DND-41 (cell line): ENCODE measurements around the gene HOXA2.

Experiments
- ATAC-seq: fragments of 200-7000 bp; cut with Tn5 transposase; 3 replicates; pipeline ENCODE4 v1.9.1; 2021; ENCODE audit warnings: low read depth; ENCODE audit not compliant: insufficient read depth
- DNase-seq: peaks from one replicate; pipeline ENCODE4 v3.0.0-alpha.2; 2020
- H2AFZ ChIP-seq: 2 replicates; pipeline ENCODE4 v1.6.0; 2012; ENCODE audit warnings: low read depth, low read length
- H3K27ac ChIP-seq: 2 replicates; pipeline ENCODE4 v1.5.1; 2012; ENCODE audit warnings: low read length, inconsistent platforms
- H3K27me3 ChIP-seq: fragments of 200-600 bp; sonication (generic); 2 replicates; pipeline ENCODE4 v1.6.0; 2012; ENCODE audit warnings: low read length, mild to moderate bottlenecking, inconsistent platforms; ENCODE audit not compliant: insufficient read depth, poor library complexity
- H3K36me3 ChIP-seq: 2 replicates; pipeline ENCODE4 v1.5.1; 2012; ENCODE audit warnings: low read length, inconsistent platforms; ENCODE audit not compliant: insufficient read depth
- H3K4me1 ChIP-seq: 2 replicates; pipeline ENCODE4 v1.5.1; 2012; ENCODE audit warnings: mild to moderate bottlenecking, low read length; ENCODE audit not compliant: insufficient read depth
- H3K4me2 ChIP-seq: 2 replicates; pipeline ENCODE4 v1.6.0; 2012; ENCODE audit warnings: mild to moderate bottlenecking, moderate library complexity, low read length, inconsistent platforms; ENCODE audit not compliant: insufficient read depth
- H3K4me3 ChIP-seq, 2 experiments: fragments of 200-600 bp in 1 of 2; shearing (Covaris generic) in 1 of 2; 2 replicates each; pipeline ENCODE4 v1.5.1; 2012 to 2016; ENCODE audit warnings: inconsistent platforms in 2 of 2, low read length in 2 of 2, mild to moderate bottlenecking in 2 of 2, low read depth in 1 of 2, moderate library complexity in 1 of 2
- H3K79me2 ChIP-seq: 2 replicates; pipeline ENCODE4 v1.6.0; 2012; ENCODE audit warnings: low read length, inconsistent platforms; ENCODE audit not compliant: insufficient read depth
- H3K9ac ChIP-seq: 2 replicates; pipeline ENCODE4 v1.6.0; 2012; ENCODE audit warnings: low read depth, mild to moderate bottlenecking, inconsistent platforms, low read length, moderate library complexity
- H3K9me3 ChIP-seq: 2 replicates; pipeline ENCODE4 v1.5.1; 2012; ENCODE audit warnings: low read length, moderate library complexity, mild to moderate bottlenecking, inconsistent platforms; ENCODE audit not compliant: insufficient read depth, severe bottlenecking
- H4K20me1 ChIP-seq: 2 replicates; pipeline ENCODE4 v1.6.0; 2012; ENCODE audit warnings: low read length; ENCODE audit not compliant: insufficient read depth
- EZH2 ChIP-seq: IDR thresholded peaks from 3 replicates; pipeline ENCODE4 v1.6.1; 2012; ENCODE audit warnings: borderline replicate concordance, low read depth, mild to moderate bottlenecking, moderate library complexity, low read length, inconsistent platforms; ENCODE audit not compliant: severe bottlenecking
- TF ChIP-seq, protein P1 (sequence below): IDR thresholded peaks from 2 replicates; pipeline ENCODE4 v1.5.1; 2012; ENCODE audit warnings: borderline replicate concordance, low read length, moderate library complexity, mild to moderate bottlenecking; ENCODE audit not compliant: poor library complexity, severe bottlenecking; ENCODE audit errors: extremely low read depth

The HOXA2 gene

DNA sequence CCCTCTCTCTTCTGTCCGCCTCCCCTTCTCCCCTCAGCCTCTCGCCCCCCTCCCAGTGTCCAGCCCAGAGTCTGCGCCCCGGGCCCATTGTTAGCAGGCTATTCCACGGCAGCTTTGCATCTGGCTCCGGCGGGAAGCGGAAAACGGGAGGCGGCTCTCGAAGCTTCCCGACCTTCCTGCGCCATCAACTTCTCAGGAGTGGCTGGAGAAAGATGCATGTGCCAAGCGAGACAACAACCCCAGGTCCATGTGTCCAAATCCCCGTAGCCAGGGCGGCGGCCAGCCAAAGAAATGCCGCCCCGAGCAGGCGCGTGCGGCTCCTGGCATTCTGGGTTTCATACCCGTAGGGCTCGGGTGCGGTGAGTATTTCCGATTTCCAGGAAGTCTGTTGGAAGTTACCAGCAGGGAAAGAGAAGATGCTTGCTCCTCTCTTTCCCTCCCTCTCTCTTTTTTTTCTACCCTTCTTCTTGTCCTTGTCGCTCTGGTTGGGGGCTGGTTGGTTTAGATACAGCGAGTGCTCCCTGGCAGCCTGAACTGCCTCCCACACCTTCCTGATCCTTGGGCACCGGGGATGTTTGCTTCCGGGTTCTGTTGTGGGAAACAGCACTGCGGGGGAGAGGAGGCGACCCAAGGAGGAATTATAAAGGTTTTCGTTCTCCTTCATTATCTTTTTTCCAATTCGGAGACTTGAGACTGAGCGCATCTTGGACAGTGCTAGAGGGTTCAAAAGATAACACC lies 1.2 kb upstream of the HOXA2 start:
- no peaks in the 10 kb centered on the region for H3K9me3 ChIP-seq
- H3K4me2 ChIP-seq: no peak overlapping the region
- H3K9ac ChIP-seq: no peak overlapping the region
- no peaks in the 10 kb centered on the region for H4K20me1 ChIP-seq
- ATAC-seq (no peak), DNase-seq (no peak)
- H3K27me3 ChIP-seq: no peaks in the 10 kb centered on the region
- H3K4me3 ChIP-seq: no peak overlapping the region
- H2AFZ ChIP-seq: no peak overlapping the region
- no peak overlapping the region for H3K27ac ChIP-seq
- H3K79me2 ChIP-seq: no peaks in the 10 kb centered on the region
- TF ChIP-seq EZH2: no peak
- TF ChIP-seq, protein P1, sequence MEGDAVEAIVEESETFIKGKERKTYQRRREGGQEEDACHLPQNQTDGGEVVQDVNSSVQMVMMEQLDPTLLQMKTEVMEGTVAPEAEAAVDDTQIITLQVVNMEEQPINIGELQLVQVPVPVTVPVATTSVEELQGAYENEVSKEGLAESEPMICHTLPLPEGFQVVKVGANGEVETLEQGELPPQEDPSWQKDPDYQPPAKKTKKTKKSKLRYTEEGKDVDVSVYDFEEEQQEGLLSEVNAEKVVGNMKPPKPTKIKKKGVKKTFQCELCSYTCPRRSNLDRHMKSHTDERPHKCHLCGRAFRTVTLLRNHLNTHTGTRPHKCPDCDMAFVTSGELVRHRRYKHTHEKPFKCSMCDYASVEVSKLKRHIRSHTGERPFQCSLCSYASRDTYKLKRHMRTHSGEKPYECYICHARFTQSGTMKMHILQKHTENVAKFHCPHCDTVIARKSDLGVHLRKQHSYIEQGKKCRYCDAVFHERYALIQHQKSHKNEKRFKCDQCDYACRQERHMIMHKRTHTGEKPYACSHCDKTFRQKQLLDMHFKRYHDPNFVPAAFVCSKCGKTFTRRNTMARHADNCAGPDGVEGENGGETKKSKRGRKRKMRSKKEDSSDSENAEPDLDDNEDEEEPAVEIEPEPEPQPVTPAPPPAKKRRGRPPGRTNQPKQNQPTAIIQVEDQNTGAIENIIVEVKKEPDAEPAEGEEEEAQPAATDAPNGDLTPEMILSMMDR: no peak
- no peaks in the 10 kb centered on the region for H3K36me3 ChIP-seq
- H3K4me1 ChIP-seq: no peaks in the 10 kb centered on the region

DNA sequence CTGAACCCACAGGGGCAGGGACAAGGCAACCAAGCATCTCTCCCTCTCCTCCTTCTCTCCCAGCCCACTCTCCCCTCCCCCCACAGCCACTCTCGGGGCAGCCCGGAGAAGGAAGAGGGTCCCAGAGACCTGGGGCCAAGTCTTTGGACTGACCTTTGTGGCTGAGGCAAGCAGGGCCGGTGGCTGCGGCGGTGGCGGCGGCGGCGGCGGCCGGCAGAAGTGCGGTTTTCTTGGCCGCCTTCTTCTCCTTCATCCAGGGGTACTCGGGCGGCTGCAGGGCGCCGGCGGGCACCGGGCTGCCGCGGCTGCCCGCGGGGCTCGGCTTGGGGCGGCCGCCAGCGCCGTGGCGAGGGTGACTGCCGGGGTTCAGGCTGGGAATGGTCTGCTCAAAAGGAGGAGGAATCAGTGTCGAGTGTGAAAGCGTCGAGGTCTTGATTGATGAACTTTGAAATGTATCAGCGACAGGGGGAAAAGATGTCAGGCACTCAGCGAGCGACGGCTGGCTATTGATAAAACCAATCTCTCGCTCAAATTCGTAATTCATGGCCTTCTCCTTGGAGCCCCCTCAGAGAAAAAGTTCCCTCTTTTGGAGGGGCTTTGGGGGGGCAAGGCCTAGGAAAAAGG lies 414 bp downstream of the HOXA2 start:
- H3K9ac ChIP-seq: no peak overlapping the region
- no peaks in the 10 kb centered on the region for H3K9me3 ChIP-seq
- no peak overlapping the region for H3K27ac ChIP-seq
- H3K4me1 ChIP-seq: no peaks in the 10 kb centered on the region
- H3K27me3 ChIP-seq: no peaks in the 10 kb centered on the region
- H3K4me3 ChIP-seq: no peak overlapping the region
- H3K79me2 ChIP-seq: no peaks in the 10 kb centered on the region
- no peak overlapping the region for H2AFZ ChIP-seq
- H3K36me3 ChIP-seq: no peaks in the 10 kb centered on the region
- TF ChIP-seq, protein P1: no peak
- TF ChIP-seq EZH2: no peak
- DNase-seq: no peak
- no peaks in the 10 kb centered on the region for H4K20me1 ChIP-seq
- H3K4me2 ChIP-seq: no peak overlapping the region
- ATAC-seq: no peak

DNA sequence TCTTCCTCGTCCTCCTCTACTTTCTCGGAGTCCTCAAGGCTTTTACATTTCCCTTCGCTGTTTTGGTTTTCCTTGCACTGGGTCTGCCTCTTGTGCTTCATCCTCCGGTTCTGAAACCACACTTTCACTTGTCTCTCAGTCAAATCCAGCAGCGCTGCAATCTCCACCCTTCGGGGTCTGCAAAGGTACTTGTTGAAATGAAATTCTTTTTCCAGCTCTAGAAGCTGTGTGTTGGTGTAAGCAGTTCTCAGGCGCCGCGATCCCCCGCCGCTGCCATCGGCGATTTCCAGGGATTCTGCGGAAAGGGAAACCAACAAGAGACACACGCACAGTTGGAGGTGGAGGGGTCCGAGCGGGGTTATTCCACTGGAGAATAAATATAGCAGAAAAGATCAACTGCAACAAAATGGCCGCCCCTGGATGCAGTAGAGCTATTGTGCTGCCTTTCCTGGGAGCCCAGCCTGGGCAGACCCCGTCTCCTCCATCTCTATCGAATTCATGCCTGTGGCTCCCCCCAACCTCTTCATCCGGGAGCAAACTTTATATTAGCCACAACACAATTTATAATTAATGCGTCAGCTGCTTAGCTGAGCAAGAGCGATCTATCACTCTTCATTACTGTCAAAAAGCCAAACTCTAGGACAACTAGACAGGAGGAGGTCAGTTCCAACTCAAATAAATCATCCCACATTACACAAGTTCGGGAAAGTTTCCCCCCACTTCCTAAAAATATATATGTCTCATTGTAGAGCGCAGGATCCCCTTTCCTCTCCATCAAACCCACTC lies 1.1 kb downstream of the HOXA2 start:
- no peak overlapping the region for H2AFZ ChIP-seq
- H3K79me2 ChIP-seq: no peaks in the 10 kb centered on the region
- DNase-seq: no peak
- no peak overlapping the region for H3K4me2 ChIP-seq
- no peaks in the 10 kb centered on the region for H3K36me3 ChIP-seq
- TF ChIP-seq EZH2: no peak
- TF ChIP-seq, protein P1: no peak
- no peaks in the 10 kb centered on the region for H4K20me1 ChIP-seq
- no peaks in the 10 kb centered on the region for H3K27me3 ChIP-seq
- no peaks in the 10 kb centered on the region for H3K4me1 ChIP-seq
- no peak overlapping the region for H3K4me3 ChIP-seq
- no peaks in the 10 kb centered on the region for H3K9me3 ChIP-seq
- no peak for ATAC-seq
- no peak overlapping the region for H3K9ac ChIP-seq
- H3K27ac ChIP-seq: no peak overlapping the region
